Stomach (tissue), 4 donors: Measurements from ENCODE around the gene SSR1.

ENCODE experiments used
- EP300 ChIP-seq: sonication (generic); formaldehyde crosslinking; IDR thresholded peaks from one replicate; pipeline ENCODE4 v1.6.1; 2017; ENCODE audit warnings: antibody characterized with exemption
- TF ChIP-seq, protein P1 (sequence below), 7 experiments: fragments of 450-650 bp in 4 of 7; fragments of 200-600 bp in 3 of 7; sonication (generic) in 3 of 7; IDR thresholded peaks; one replicate each; pipeline ENCODE4 v1.5.1; 2016 to 2019; ENCODE audit warnings: antibody characterized with exemption in 7 of 7, control low read depth in 2 of 7, mild to moderate bottlenecking in 1 of 7

DNA sequence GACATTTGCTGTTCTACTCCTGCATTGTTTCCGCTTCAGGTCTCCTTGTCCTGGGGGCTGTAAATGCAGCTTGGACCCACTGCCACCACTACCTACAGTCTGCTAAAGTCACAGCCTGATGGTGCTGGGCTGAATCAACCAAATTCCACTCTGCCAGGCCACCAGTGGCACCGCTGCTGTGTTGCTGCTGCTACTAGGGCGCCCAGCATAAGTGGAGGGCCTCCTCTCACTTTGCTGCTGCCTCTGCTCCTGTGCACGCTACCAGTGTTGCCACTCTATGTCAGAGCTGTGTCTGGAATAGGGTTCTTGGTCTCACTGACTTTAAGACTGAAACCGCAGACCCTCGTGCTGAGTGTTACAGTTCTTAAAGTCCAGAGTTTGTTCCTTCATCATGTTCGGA, 1.4 kb upstream of the SSR1 start:
- TF ChIP-seq, protein P1, sequence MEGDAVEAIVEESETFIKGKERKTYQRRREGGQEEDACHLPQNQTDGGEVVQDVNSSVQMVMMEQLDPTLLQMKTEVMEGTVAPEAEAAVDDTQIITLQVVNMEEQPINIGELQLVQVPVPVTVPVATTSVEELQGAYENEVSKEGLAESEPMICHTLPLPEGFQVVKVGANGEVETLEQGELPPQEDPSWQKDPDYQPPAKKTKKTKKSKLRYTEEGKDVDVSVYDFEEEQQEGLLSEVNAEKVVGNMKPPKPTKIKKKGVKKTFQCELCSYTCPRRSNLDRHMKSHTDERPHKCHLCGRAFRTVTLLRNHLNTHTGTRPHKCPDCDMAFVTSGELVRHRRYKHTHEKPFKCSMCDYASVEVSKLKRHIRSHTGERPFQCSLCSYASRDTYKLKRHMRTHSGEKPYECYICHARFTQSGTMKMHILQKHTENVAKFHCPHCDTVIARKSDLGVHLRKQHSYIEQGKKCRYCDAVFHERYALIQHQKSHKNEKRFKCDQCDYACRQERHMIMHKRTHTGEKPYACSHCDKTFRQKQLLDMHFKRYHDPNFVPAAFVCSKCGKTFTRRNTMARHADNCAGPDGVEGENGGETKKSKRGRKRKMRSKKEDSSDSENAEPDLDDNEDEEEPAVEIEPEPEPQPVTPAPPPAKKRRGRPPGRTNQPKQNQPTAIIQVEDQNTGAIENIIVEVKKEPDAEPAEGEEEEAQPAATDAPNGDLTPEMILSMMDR (IDR thresholded peaks at IDR 0.05), result no peak
- no peak for TF ChIP-seq EP300
